DND-41 (cell line): Measurements from ENCODE around the gene TYK2.
"Not testable (repeated sequence)": the region's sequence is repeated elsewhere in the genome, so short reads cannot be mapped to it uniquely, and the experiment has no call there.

Source experiments
- CTCF ChIP-seq: IDR thresholded peaks from 2 replicates; pipeline ENCODE4 v1.5.1; 2012; ENCODE audit warnings: borderline replicate concordance, low read length, moderate library complexity, mild to moderate bottlenecking; ENCODE audit not compliant: poor library complexity, severe bottlenecking; ENCODE audit errors: extremely low read depth
- EZH2 ChIP-seq: IDR thresholded peaks from 3 replicates; pipeline ENCODE4 v1.6.1; 2012; ENCODE audit warnings: borderline replicate concordance, low read depth, mild to moderate bottlenecking, moderate library complexity, low read length, inconsistent platforms; ENCODE audit not compliant: severe bottlenecking

GRCh38 chr19:10399340-10399739 is 19.0 kb upstream of the TYK2 start:
- TF ChIP-seq CTCF, EZH2: not testable (repeated sequence)
